ENCODE measurements around the gene TRPM1. TPM values are rescaled to one million over a fixed set of nuclear protein-coding genes. Genes with fewer than 3 reads are reported as not detected.

TRPM1 gene
- total RNA-seq: not detected in 2 replicates

DNA sequence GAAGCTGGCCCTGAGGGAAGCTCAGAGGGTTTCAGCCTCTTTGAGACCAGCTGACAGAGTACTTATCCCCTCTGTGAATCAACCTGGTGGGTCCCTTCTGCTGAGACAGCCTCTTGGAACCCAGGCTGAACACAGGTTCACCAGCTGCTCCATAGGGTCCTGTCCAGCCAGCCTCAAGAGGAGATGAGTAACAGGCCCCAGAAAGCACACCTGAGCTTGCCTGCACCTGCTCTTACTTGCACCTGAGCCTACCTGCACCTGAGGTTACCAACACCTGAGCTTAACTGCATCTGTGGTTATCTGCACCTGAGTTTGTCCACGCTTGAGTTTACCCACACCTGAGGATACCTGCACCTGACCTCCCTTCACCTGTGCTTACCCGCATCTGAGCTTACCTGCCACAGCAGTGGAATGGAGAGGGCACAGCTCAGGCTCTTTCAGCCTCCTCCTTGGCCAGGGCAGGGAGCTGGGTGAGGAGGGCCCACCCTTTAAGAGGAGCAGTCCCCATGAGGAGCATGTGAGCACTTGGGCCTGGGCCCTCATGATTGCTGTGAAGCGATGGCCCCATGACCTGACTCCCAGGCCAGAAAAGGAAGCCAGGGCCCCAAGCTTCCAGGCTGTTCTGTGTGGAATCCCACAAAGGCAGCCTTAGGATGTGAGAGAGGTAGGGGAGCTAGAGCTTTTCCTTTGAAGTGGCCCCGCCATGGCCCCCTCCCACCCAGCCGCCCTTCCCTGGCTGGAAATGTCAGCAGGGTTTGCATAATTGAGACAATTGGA lies at the start of gene TRPM1:
Gene TRPM1, minus strand, starts transcription at position 464 of the 777 bp plus-strand sequence. CDS start 20,370 bp downstream, outside the sequence.

DNA sequence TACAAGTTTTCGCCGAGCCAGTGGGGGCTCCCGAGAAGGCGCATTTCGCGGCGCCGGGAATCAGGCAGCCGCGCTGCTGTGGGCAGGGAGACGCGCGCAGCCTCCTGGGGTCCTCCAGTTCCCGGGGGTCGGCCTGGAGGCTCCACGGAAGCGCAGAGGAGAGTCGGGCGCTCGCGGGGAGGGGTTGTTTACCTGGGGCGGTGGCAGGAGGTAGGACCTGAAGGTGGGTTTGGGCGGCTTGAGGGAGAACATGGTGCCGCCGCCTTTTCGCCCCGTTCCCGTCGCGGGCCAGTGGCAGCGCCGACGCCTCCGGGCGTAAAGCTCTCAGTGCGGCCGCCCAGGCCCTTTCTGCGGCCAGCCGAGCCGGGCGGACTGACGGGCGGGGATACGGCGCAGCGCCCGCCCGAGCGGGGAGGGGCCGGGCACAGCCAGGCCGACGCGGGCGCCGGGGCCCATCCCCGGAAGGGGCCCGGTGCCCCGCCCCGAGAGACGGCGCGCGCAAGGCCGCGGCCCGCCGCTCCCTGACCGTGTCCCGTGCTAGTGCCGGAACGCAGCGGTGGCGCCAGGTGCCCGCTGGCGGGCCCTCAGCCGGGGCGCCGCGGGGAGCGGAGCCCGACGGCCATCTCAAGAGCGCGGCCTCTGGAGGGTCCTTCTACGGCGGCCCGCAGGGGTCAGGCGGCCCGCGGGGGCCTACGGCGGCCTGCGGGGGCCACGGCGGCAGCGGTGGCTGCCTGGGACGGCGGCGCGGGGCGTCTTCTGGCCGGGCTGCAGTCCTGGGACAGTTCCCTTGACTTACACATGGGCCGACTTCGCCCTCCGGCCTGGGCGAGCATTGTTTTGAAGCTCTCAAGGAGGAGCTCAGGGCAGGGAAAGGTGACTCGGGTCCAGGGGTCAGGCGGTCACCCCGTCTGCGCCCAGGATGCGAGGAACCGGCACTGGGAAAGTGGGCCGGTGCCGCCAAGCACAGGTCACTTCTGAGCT lies 110.0 kb downstream of the TRPM1 start, which contains the start of gene MTMR10:
Gene MTMR10, minus strand, starts transcription at position 374 of the 981 bp plus-strand sequence. Its CDS starts 122 bp downstream, at position 252.

Other genes starting within 250 kb of the TRPM1 start
- gene FAN1, start 197.8 kb downstream of the TRPM1 start, total RNA-seq: 10.3 and 13.0 TPM in 2 replicates
- gene MTMR10, start 110.1 kb downstream of the TRPM1 start, total RNA-seq: 9.8 and 11.0 TPM in 2 replicates
- 15.1 and 30.3 TPM in 2 replicates for gene KLF13, start 225.1 kb upstream of the TRPM1 start, total RNA-seq